GM12864 (cell line): Measurements from ENCODE around the gene WDR11.
"Not testable (repeated sequence)": the region's sequence is repeated elsewhere in the genome, so short reads cannot be mapped to it uniquely, and the experiment has no call there.

ENCODE experiments used
- DNase-seq: peaks from one replicate; pipeline ENCODE4 v3.0.0-alpha.2; 2011; ENCODE audit warnings: low read depth
- H3K4me3 ChIP-seq: 2 replicates; pipeline ENCODE4 v1.5.1; 2011; ENCODE audit warnings: mild to moderate bottlenecking, low read depth, low read length, control low read depth
- TF ChIP-seq, protein P1 (sequence below): IDR thresholded peaks from 2 replicates; pipeline ENCODE4 v1.5.1; 2011; ENCODE audit warnings: low read depth, mild to moderate bottlenecking, moderate library complexity, low read length, control low read depth, inconsistent platforms; ENCODE audit errors: missing control alignments

Gene WDR11

DNA sequence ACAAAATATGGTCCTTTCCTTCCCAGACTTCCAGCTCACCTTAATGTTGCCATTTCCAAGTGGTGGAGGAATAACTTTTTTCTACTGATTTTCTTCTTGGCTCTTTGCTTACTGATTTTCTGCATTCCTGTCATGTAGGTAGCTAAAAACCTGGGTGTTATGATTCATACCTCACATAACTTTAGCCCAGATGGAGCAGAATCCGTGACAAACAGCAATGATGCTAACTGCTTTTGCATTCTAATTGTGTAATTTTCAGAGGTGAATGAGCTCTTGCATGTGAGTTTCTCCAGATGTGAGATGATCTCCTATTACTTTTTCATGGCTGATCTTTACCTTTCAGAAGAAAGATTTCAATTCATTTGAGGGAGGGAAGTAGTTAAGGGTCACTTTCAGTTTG, 43.4 kb downstream of the WDR11 start:
- no peak for DNase-seq
- TF ChIP-seq, protein P1, sequence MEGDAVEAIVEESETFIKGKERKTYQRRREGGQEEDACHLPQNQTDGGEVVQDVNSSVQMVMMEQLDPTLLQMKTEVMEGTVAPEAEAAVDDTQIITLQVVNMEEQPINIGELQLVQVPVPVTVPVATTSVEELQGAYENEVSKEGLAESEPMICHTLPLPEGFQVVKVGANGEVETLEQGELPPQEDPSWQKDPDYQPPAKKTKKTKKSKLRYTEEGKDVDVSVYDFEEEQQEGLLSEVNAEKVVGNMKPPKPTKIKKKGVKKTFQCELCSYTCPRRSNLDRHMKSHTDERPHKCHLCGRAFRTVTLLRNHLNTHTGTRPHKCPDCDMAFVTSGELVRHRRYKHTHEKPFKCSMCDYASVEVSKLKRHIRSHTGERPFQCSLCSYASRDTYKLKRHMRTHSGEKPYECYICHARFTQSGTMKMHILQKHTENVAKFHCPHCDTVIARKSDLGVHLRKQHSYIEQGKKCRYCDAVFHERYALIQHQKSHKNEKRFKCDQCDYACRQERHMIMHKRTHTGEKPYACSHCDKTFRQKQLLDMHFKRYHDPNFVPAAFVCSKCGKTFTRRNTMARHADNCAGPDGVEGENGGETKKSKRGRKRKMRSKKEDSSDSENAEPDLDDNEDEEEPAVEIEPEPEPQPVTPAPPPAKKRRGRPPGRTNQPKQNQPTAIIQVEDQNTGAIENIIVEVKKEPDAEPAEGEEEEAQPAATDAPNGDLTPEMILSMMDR = no peak

DNA sequence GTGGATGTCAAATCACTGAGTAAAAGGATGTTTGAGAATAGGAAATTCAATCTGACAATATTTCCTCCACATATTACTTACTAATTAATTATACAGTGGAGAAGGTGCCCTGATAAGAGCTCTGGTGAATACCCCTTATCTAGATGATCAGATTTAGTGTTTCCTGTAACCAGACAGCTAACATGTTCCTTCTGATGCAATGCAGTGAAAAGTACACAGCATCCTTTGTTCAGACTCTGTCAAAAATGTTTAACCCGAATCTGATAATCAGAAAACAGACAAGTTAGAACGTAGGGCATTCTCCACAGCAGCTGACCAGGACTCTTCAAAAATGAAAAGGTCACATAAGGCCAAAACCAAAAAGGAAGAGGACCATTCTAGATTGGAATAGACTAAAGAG, 46.2 kb downstream of the WDR11 start:
- TF ChIP-seq, protein P1 = no peak
- no peak for DNase-seq
- H3K4me3 ChIP-seq = no peak overlapping the region

More for the DNA sequence above, 43.4 kb downstream of the WDR11 start:
- H3K4me3 ChIP-seq = no peak overlapping the region

DNA sequence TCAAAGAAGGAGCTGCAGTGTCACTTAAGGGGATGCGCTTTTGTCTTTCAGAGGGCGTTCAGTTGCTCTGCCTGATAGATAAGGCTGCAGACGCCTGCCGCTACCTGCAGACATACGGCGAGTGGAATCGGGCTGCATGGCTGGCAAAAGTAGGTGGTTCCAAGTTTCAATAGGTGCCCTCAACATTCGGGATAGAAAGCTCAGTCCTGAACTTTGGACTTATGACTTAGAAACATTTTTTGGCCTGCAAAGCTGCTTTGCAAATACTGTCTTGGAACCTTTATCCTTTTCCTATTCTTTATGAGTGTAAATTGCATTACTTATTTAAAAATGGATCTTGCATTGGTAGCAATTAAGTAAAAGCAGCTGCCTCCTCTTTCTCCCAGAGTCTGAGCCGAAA, 54.1 kb downstream of the WDR11 start:
- no peak overlapping the region for H3K4me3 ChIP-seq
- DNase-seq = no peak
- TF ChIP-seq, protein P1 = no peak

DNA sequence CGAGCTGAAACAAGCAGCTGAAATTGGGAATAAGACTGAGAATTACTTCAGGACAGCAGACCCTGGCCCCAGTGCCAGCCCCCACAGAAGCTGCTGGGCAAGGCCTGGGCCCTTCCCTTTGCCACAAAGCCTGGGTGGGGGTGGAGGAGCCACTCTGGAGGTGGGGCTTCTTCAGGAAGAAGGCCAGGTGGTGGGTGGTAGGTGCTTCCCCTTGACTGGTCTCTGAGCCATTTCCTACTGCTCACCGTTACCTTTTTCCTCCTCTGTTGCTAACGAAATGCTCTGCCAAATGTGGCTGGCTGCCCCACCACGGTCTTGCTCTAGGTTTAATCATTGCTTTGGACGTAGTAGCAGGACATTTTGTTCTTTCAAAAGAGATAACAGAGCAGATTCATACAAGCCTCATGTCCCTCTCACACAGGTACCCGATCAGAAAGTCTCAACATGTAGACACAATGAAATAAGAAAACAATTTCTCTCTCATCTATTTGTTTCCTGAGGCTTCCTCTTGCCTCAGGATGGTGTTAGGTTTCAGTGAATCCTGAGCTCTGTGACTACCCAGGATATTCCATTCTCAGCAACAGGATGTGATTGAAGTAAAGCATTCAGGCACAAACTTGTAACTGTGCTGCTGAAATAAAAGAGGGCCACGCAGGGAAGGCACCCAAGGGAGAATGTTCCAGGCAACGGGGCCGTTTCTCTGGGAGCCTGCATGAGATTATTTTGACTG, 66.5 kb downstream of the WDR11 start:
- H3K4me3 ChIP-seq = no peak overlapping the region
- TF ChIP-seq, protein P1 = no peak
- no peak for DNase-seq

DNA sequence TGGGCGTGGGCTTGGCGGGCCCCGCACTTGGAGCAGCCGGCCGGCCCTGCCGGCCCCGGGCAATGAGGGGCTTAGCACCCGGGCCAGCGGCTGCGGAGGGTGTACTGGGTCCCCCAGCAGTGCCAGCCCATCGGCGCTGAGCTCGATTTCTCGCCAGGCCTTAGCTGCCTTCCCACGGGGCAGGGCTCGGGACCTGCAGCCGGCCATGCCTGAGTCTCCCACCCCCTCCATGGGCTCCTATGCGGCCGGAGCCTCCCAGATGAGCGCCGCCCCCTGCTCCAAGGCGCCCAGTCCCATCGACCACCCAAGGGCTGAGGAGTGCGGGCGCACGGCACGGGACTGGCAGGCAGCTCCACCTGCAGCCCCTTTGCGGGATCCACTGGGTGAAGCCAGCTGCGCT, 72.7 kb downstream of the WDR11 start:
- H3K4me3 ChIP-seq, DNase-seq: not testable (repeated sequence)

DNA sequence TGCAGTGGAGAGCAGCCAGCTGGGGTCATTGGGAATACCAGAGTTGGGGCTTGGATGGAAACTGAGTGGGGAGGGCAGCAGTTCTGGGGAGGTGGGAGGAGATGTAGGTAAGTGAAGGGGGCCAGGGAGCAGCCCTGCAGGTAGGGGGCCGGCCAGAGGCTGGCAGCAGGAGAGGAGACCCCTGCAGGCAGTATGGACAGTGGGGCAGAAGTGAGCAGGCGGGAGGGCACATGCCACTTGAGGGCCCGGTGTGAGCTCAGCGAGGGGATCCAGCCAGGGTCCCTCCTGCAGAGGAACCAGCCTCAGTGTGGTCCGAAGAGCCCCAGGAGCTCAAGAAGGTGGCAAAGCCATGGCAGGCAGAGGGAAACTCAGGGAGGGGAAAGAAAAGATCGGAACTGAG, 75.4 kb downstream of the WDR11 start:
- no peak overlapping the region for H3K4me3 ChIP-seq
- TF ChIP-seq, protein P1 = no peak
- DNase-seq = no peak

DNA sequence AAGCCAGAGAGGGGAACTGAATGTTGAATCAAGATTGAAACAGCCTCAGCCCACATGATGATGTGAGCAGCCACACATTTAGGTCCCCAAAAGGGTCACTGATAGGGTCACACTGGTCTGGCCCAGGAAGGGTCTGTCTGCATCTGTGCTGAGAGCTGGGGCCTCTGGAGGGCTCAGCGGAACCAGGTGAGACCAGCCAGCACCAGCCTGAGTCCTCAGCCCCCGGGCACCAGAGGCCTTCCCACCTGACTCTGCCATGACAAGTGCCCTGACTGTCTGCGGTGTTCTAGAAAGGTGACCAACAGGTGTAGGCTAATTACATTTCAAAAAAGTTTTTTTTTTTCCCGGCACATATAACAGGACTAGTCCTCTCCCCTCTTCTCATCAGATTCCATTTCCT, 76.2 kb downstream of the WDR11 start:
- TF ChIP-seq, protein P1 = no peak

More for the DNA sequence above, 76.2 kb downstream of the WDR11 start:
- H3K4me3 ChIP-seq = no peak overlapping the region
- no peak for DNase-seq
